Umbilical cord (tissue), 2 donors: Measurements from ENCODE around the gene NCLN. TPM values are rescaled to one million over a fixed set of nuclear protein-coding genes. Genes with fewer than 3 reads are reported as not detected.
"Not testable (repeated sequence)": the region's sequence is repeated elsewhere in the genome, so short reads cannot be mapped to it uniquely, and the experiment has no call there.

Experiments used
- DNase-seq: peaks from one replicate; pipeline ENCODE4 v3.0.0-alpha.2; 2015; ENCODE audit warnings: low spot score
- total RNA-seq: library from RNA; depleted of rRNA; stranded (reverse); fragments of >200 nt; gene quantifications from one replicate; pipeline ENCODE4 v1.2.3, GENCODE V29; 2014; ENCODE audit warnings: low replicate concordance; ENCODE audit not compliant: insufficient read depth

The NCLN gene
- total RNA-seq, 1 donor from 2014 or later, result 9.4 TPM

DNA sequence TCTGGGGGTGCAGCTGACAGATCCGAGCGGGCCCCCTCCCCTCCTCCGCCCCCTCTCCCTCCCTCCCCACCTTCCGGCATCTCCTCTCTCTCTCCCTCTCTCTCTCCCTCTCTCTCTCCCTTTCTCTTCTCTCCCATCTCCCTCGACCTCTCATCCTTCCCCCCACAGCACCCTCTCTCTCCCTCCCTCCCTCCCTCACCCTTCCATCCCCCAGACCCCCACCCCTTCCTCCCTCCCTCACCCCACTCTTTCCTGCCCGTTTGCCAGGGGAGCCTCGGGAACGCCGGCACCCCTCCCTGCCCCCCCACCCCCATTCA lies 39.4 kb downstream of the NCLN start:
- no peak for DNase-seq

DNA sequence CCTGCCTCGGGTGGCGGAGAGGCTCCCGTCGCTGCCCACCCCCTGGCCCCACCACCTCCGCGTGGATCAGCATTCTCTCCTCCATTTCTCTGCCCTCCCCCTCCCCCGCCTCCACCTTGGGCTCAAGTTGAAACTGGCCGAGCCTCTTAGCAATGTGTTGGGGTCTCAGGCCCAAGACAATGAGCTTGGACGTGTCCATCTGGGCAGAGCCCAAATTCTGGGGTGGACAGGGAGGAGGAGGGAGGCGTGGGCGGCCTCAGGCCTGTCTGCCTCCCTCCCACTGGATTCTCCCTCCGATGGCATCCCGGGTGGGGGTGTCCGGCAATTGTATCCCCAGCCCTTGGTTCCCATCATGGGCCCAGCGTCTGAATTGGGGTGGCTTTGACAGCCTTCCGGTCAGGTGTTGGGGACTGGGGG lies 40.0 kb downstream of the NCLN start:
- DNase-seq, result no peak

DNA sequence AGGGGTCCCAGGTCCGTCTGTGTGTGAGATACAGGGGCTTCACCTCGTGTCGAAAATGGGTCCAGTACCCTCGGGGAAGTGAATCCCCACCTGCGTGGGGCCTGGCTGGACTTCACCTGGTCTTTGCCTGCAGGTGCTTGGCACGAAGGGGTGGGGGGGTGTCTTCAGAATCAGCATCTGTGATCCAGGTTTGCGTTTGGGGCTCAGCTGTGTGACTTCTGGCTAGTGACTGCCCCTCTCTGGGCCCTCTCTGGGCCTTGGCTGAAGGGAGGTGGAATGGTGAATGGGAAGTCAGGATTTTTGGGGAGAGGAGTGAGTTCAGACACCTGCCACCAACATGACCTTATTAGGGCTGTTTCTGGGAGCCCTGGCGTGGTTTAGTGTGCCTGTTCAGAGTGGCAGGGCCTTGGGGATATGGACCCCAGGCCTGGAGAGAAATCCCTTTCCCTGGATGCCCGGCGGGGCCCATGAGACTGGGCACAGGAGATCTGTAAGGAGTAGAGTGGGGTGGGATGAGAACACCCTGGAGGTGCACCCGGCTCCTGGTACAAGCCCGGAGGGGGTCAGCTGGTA lies 41.4 kb downstream of the NCLN start:
- DNase-seq, result no peak

GRCh38 chr19:3229346-3229743 lies 43.6 kb downstream of the NCLN start:
- DNase-seq, result no peak

GRCh38 chr19:3229888-3230496 lies 44.3 kb downstream of the NCLN start:
- DNase-seq, result no peak

GRCh38 chr19:3231288-3231687 lies 45.6 kb downstream of the NCLN start:
- no peak for DNase-seq

DNA sequence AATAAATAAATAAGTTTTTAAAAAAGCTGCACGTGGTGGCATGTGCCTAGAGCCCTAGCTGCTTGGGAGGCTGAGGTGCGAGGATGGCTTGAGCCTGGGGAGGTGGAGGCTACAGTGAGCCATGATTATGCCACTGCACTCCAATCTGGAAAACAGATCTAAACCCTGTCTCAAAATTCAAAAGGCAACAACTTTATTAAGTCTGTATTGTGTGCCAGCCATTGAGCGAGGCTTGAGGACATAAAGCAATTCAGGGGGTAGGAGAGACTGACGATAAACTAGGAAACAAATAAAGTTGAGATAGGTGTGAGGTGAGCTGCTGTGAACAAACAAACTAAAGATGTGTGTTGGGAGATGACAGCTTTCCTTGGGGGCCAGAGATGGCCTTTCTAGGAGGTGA lies 47.4 kb downstream of the NCLN start:
- DNase-seq, result no peak

DNA sequence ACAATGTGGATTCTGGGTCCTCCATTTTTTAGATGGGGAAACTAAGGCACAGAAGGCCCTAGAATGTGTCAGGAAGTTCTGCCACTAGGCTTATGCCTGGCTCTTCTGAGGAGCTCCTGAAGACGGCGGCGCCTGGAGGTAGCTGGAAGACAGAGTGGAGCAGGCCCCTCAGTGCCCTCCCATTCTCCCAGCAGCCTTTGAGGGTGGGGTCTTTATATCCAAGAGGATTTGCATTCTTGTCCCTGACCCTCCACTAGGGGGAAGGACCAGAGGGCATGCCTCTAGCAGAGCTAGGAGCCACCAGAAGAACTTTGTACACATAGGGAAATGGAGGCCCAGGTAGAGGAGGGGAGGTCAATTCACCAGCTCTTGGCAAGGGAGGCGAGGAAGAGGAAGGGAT lies 48.1 kb downstream of the NCLN start:
- DNase-seq, result no peak

DNA sequence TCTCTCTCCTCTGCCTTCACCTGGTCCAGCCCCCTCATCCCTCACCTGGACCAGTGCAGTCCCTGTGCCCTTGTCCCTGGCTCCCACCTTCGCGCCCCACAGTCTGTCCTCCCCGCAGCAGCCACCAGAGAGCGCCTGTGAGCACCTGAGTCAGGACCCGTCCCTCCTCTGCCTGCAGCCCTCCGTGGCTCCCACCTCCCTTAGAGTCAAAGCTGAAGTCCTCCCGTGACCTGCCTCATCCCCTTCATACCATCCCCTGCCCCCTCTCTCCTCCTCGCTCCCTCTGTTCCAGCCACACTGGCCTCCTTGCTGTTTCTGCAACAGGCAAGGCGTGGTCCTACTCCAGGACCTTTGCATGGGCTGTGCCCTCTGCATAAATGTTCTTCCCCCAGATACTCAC lies 49.1 kb downstream of the NCLN start:
- DNase-seq, result no peak

GRCh38 chr19:3235604-3236003 lies 49.9 kb downstream of the NCLN start:
- not testable (repeated sequence) for DNase-seq

GRCh38 chr19:3236272-3236671 lies 50.5 kb downstream of the NCLN start:
- no peak for DNase-seq

DNA sequence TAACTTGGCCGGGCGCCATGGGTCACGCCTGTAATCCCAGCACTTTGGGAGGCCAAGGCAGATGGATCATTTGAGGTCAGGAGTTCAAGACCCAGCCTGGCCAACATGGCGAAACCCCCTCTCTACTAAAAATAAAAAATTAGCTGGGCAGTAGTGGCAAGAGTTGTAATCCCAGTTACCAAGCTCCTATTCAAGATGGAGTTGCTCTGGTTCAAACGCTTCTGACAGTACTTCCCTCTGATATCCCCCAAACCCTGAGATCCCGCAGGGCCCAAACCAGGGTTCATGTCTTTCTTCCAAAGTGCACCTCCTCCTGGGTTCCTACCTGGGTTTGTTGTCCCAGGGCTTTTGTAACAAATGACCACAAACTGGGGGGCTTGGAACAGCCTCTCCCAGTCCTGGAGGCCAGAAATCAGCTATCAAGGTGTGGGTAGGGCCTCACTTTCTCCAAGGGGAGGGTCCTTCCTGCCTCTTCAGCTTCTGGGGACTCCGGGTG lies 52.4 kb downstream of the NCLN start:
- DNase-seq, result no peak

GRCh38 chr19:3239367-3239766 lies 53.6 kb downstream of the NCLN start:
- DNase-seq, result no peak

- peak; percentile 42 for DNase-seq
Observed at GRCh38 chr19:3243819-3244700, 58.3 kb downstream of the NCLN start.

GRCh38 chr19:3245050-3245449 lies 59.3 kb downstream of the NCLN start:
- DNase-seq, result no peak

- DNase-seq, result no peak
Observed at GRCh38 chr19:3248728-3249326, 63.1 kb downstream of the NCLN start.

GRCh38 chr19:3249408-3249807 lies 63.7 kb downstream of the NCLN start:
- no peak for DNase-seq

- no peak for DNase-seq
Observed at GRCh38 chr19:3250675-3251074, 64.9 kb downstream of the NCLN start.

DNA sequence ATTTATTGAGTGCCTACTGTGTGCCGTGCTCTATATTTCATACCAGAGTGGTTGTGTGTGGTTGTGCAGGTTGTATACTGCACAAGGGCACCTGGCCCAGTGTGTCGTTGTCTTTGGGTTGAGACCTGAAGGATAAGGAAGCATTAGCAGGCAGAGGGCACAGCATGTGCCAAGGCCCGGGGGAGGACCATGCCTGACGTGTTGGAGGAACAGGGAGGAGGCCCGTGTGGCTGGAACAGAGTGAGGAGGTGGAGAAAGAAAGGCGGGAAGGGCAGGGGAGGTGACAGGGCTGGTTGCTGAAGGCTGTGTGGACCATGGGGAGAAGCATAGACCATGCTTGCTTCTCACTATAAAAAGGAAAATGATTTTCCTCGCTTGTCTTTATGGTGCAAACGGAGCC lies 65.5 kb downstream of the NCLN start:
- no peak for DNase-seq

- no peak for DNase-seq
Observed at GRCh38 chr19:3252650-3253049, 66.9 kb downstream of the NCLN start.

GRCh38 chr19:3253270-3253669 lies 67.5 kb downstream of the NCLN start:
- no peak for DNase-seq

DNA sequence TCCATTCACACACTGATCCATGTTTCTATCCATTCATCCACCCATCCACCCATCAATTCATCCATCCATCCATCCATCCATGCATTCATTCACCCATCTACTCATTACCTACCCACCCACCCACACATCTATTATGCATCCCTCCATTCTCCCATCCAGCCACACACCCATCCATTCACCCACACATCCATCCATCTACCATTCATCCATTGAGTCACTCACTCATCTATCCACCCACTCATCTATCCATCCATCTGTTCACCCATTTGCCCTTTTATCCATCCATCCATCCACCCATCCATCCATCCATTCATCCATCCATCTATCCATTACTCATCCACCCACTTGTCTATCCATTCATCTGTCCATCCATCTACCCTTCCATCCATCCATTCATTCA lies 68.8 kb downstream of the NCLN start:
- DNase-seq, result no peak

DNA sequence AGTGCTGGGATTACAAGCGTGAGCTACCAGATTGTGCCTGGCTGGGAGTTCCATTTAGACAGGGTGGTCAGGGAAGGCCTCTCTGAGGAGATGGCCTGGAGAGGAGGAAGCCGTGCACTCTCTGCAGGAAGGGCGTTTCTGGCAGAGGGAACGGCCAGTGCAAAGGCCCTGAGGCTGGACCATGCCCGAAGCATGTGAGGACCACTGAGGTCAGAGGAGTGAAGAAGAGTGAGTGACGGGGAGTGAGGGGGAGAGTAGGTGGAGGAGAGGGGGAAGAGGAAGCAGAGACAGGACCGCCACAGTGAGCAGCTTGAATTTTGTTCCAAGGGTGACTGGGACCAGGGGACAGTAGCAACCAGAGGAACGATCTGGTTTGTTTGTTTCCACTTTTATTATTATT lies 71.3 kb downstream of the NCLN start:
- no peak for DNase-seq
